Measurements from ENCODE around the gene FLCN. TPM values are rescaled to one million over a fixed set of nuclear protein-coding genes. Genes with fewer than 3 reads are reported as not detected.

The FLCN gene
- total and polyA plus RNA-seq, 4 donors = 8.5 to 46.7 (median 28.4) TPM

DNA sequence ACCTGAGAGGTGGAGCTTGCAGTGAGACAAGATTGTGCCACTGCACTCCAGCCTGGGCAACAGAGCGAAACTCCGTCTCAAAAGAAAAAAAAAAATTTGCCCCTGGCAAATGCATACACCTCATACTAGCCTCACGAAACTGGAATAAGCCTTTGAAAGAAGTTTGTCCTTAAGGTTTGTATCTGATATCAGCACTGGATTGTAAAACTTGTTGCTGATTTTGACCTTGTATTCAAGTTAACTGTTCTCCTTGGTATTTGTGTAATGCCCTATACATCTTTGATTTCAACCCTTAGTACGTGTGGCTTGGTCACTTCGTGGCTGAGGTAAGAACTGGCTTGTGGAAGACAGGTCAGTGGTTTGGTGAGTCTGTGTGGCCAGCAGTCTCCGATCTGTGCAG, 6.2 kb upstream of the FLCN start:
- Histone ChIP-seq H3K9ac (ENCODE audit: low read depth in 1 of 2, low read length in 2 of 2) (no peak overlapping the region), H3K4me1 (ENCODE audit: control insufficient read depth in 4 of 4, insufficient read depth in 4 of 4, low read length in 3 of 4) (peaks cover 0 to under 1% (median 0%) of the 10 kb centered on the region in 4 donors), H3K36me3 (ENCODE audit: control insufficient read depth in 4 of 4, insufficient read depth in 3 of 4, low read depth in 1 of 4, low read length in 3 of 4) (peaks cover 3 to 26% (median 17%) of the 10 kb centered on the region in 4 donors), H3K9me3 (ENCODE audit: control insufficient read depth in 4 of 4, low read length in 3 of 4) (no peaks in the 10 kb centered on the region), H3K27ac (ENCODE audit: low read depth in 1 of 2, low read length in 2 of 2) (no peak overlapping the region), H3K27me3 (ENCODE audit: control insufficient read depth in 4 of 4, insufficient read depth in 4 of 4, low read length in 3 of 4) (no peaks in the 10 kb centered on the region), H3K4me3 (ENCODE audit: low read depth in 1 of 3, low read length in 3 of 3) (no peak overlapping the region)
- no peak for DNase-seq (ENCODE audit: low spot score)
- WGBS = 95% methylated on average over 6 of the region's 6 CpGs
- TF ChIP-seq, protein P1, sequence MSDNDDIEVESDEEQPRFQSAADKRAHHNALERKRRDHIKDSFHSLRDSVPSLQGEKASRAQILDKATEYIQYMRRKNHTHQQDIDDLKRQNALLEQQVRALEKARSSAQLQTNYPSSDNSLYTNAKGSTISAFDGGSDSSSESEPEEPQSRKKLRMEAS (IDR thresholded peaks at IDR 0.05) = no peak
- no peak for TF ChIP-seq RXRA (IDR thresholded peaks at IDR 0.05)
- TF ChIP-seq NR2F2 (IDR thresholded peaks at IDR 0.05) = no peak
- TF ChIP-seq, protein P2, sequence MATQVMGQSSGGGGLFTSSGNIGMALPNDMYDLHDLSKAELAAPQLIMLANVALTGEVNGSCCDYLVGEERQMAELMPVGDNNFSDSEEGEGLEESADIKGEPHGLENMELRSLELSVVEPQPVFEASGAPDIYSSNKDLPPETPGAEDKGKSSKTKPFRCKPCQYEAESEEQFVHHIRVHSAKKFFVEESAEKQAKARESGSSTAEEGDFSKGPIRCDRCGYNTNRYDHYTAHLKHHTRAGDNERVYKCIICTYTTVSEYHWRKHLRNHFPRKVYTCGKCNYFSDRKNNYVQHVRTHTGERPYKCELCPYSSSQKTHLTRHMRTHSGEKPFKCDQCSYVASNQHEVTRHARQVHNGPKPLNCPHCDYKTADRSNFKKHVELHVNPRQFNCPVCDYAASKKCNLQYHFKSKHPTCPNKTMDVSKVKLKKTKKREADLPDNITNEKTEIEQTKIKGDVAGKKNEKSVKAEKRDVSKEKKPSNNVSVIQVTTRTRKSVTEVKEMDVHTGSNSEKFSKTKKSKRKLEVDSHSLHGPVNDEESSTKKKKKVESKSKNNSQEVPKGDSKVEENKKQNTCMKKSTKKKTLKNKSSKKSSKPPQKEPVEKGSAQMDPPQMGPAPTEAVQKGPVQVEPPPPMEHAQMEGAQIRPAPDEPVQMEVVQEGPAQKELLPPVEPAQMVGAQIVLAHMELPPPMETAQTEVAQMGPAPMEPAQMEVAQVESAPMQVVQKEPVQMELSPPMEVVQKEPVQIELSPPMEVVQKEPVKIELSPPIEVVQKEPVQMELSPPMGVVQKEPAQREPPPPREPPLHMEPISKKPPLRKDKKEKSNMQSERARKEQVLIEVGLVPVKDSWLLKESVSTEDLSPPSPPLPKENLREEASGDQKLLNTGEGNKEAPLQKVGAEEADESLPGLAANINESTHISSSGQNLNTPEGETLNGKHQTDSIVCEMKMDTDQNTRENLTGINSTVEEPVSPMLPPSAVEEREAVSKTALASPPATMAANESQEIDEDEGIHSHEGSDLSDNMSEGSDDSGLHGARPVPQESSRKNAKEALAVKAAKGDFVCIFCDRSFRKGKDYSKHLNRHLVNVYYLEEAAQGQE (IDR thresholded peaks at IDR 0.05) = no peak
- TF ChIP-seq, protein P3, sequence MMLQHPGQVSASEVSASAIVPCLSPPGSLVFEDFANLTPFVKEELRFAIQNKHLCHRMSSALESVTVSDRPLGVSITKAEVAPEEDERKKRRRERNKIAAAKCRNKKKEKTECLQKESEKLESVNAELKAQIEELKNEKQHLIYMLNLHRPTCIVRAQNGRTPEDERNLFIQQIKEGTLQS (IDR thresholded peaks at IDR 0.05) = no peak
- no peak for TF ChIP-seq YY1 (IDR thresholded peaks at IDR 0.05)
- TF ChIP-seq, protein P4, sequence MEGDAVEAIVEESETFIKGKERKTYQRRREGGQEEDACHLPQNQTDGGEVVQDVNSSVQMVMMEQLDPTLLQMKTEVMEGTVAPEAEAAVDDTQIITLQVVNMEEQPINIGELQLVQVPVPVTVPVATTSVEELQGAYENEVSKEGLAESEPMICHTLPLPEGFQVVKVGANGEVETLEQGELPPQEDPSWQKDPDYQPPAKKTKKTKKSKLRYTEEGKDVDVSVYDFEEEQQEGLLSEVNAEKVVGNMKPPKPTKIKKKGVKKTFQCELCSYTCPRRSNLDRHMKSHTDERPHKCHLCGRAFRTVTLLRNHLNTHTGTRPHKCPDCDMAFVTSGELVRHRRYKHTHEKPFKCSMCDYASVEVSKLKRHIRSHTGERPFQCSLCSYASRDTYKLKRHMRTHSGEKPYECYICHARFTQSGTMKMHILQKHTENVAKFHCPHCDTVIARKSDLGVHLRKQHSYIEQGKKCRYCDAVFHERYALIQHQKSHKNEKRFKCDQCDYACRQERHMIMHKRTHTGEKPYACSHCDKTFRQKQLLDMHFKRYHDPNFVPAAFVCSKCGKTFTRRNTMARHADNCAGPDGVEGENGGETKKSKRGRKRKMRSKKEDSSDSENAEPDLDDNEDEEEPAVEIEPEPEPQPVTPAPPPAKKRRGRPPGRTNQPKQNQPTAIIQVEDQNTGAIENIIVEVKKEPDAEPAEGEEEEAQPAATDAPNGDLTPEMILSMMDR (IDR thresholded peaks at IDR 0.05; ENCODE audit: low read depth, low read length, missing input control) = no peak
- no peak for TF ChIP-seq HNF4A (conservative IDR thresholded peaks at IDR 0.05)
- no peak for TF ChIP-seq JUND (IDR thresholded peaks at IDR 0.05)
- TF ChIP-seq, protein P5, sequence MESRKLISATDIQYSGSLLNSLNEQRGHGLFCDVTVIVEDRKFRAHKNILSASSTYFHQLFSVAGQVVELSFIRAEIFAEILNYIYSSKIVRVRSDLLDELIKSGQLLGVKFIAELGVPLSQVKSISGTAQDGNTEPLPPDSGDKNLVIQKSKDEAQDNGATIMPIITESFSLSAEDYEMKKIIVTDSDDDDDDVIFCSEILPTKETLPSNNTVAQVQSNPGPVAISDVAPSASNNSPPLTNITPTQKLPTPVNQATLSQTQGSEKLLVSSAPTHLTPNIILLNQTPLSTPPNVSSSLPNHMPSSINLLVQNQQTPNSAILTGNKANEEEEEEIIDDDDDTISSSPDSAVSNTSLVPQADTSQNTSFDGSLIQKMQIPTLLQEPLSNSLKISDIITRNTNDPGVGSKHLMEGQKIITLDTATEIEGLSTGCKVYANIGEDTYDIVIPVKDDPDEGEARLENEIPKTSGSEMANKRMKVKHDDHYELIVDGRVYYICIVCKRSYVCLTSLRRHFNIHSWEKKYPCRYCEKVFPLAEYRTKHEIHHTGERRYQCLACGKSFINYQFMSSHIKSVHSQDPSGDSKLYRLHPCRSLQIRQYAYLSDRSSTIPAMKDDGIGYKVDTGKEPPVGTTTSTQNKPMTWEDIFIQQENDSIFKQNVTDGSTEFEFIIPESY (IDR thresholded peaks at IDR 0.05) = no peak
- no peak for TF ChIP-seq TAF1 (conservative IDR thresholded peaks at IDR 0.05)
- no peak for TF ChIP-seq EGR1 (IDR thresholded peaks at IDR 0.05; ENCODE audit: low read depth in 2 of 2)
- TF ChIP-seq GABPA (IDR thresholded peaks at IDR 0.05 in 1 of 2, conservative IDR thresholded peaks at IDR 0.05 in 1 of 2) = no peak
- no peak for TF ChIP-seq FOXA1 (IDR thresholded peaks at IDR 0.05)
- no peak for TF ChIP-seq HNF4G (IDR thresholded peaks at IDR 0.05)
- no peak for TF ChIP-seq SP1 (IDR thresholded peaks at IDR 0.05)
- TF ChIP-seq FOXA2 (IDR thresholded peaks at IDR 0.05) = no peak
- no peak for TF ChIP-seq RAD21 (IDR thresholded peaks at IDR 0.05)
